ENCODE measurements around the gene JTB.
A peak's percentile ranks its signal among the peaks of the same experiment; 100 is the strongest.

JTB gene

GRCh38 chr1:153936011-153936802, 41.3 kb downstream of the JTB start:
- Histone ChIP-seq H3K4me3 (ENCODE audit: low read length in 2 of 2) (peak overlapping the region in 1 of 2 donors; percentile 5), H2BK12ac (ENCODE audit: low read length) (no peak overlapping the region), H2BK15ac (ENCODE audit: low read length) (no peak overlapping the region), H3K14ac (ENCODE audit: low read length) (no peak overlapping the region), H2AFZ (ENCODE audit: low read length) (no peak overlapping the region), H3K36me3 (replicated peaks in 1 of 2; ENCODE audit: control insufficient read depth in 2 of 2, insufficient read depth in 2 of 2, low read length in 2 of 2) (peaks cover 14 to 87% of the 10 kb centered on the region in 2 donors), H2AK5ac (ENCODE audit: low read depth, low read length) (no peak overlapping the region), H3K18ac (ENCODE audit: low read length) (peak overlapping the region; percentile 72), H2BK5ac (ENCODE audit: low read length) (peak overlapping the region; percentile 22), H3K9ac (ENCODE audit: low read depth, low read length, poor library complexity) (peak overlapping the region; percentile 63), H3K4me2 (ENCODE audit: insufficient read depth, low read length, poor library complexity, severe bottlenecking) (no peak overlapping the region), H3K4ac (ENCODE audit: low read length) (no peak overlapping the region), H3K9me3 (replicated peaks in 1 of 2; ENCODE audit: control insufficient read depth in 2 of 2, insufficient read depth in 1 of 2, low read depth in 1 of 2, low read length in 2 of 2) (no peaks in the 10 kb centered on the region), H3K23ac (ENCODE audit: low read depth, low read length, poor library complexity) (peak overlapping the region; percentile 68), H3K79me1 (ENCODE audit: low read depth, low read length) (no peaks in the 10 kb centered on the region), H3K4me1 (ENCODE audit: control insufficient read depth in 2 of 2, insufficient read depth in 1 of 2, low read depth in 1 of 2, low read length in 2 of 2) (no peaks in the 10 kb centered on the region), H2BK120ac (ENCODE audit: low read depth, low read length) (no peak overlapping the region), H4K91ac (ENCODE audit: low read depth, low read length, poor library complexity) (no peak overlapping the region), H4K8ac (ENCODE audit: low read depth, low read length) (no peak overlapping the region), H3K27me3 (ENCODE audit: control insufficient read depth in 3 of 3, insufficient read depth in 3 of 3, low read depth in 1 of 3, low read length in 3 of 3) (no peaks in the 10 kb centered on the region), H3K27ac (replicated peaks; ENCODE audit: low read length) (no peak overlapping the region)
- no CpG with 5 or more reads among the region's 12 CpGs for WGBS, 2 donors (ENCODE audit: extremely low coverage in 2 of 2, insufficient read length in 2 of 2, insufficient replicate concordance in 1 of 2)
- DNase-seq (ENCODE audit: low spot score): no peak

- WGBS, 2 donors (ENCODE audit: extremely low coverage in 2 of 2, insufficient read length in 2 of 2, insufficient replicate concordance in 1 of 2): no CpG with 5 or more reads among the region's 9 CpGs
Measured at GRCh38 chr1:153934746-153935145, 42.7 kb downstream of the JTB start.

GRCh38 chr1:153933955-153934354, 43.5 kb downstream of the JTB start:
- no peaks in the 10 kb centered on the region for H3K27me3 ChIP-seq (ENCODE audit: control insufficient read depth in 3 of 3, insufficient read depth in 3 of 3, low read depth in 1 of 3, low read length in 3 of 3)
- DNase-seq (ENCODE audit: low spot score): no peak
- no peaks in the 10 kb centered on the region for H3K9me3 ChIP-seq (replicated peaks in 1 of 2; ENCODE audit: control insufficient read depth in 2 of 2, insufficient read depth in 1 of 2, low read depth in 1 of 2, low read length in 2 of 2)
- H3K23ac ChIP-seq (ENCODE audit: low read depth, low read length, poor library complexity): no peak overlapping the region
- no peak overlapping the region for H2BK5ac ChIP-seq (ENCODE audit: low read length)
- peaks cover 14 to 86% of the 10 kb centered on the region in 2 donors for H3K36me3 ChIP-seq (replicated peaks in 1 of 2; ENCODE audit: control insufficient read depth in 2 of 2, insufficient read depth in 2 of 2, low read length in 2 of 2)
- H3K9ac ChIP-seq (ENCODE audit: low read depth, low read length, poor library complexity): no peak overlapping the region
- H2AK5ac ChIP-seq (ENCODE audit: low read depth, low read length): no peak overlapping the region
- no peak overlapping the region for H4K91ac ChIP-seq (ENCODE audit: low read depth, low read length, poor library complexity)
- no peak overlapping the region for H2BK12ac ChIP-seq (ENCODE audit: low read length)
- H3K27ac ChIP-seq (replicated peaks; ENCODE audit: low read length): no peak overlapping the region
- no peak overlapping the region for H2AFZ ChIP-seq (ENCODE audit: low read length)
- no peak overlapping the region for H3K4me3 ChIP-seq (ENCODE audit: low read length in 2 of 2)
- no peak overlapping the region for H3K14ac ChIP-seq (ENCODE audit: low read length)
- no peak overlapping the region for H3K4ac ChIP-seq (ENCODE audit: low read length)
- no peaks in the 10 kb centered on the region for H3K79me1 ChIP-seq (ENCODE audit: low read depth, low read length)
- no CpG with 5 or more reads among the region's 11 CpGs for WGBS, 2 donors (ENCODE audit: extremely low coverage in 2 of 2, insufficient read length in 2 of 2, insufficient replicate concordance in 1 of 2)
- H3K4me1 ChIP-seq (ENCODE audit: control insufficient read depth in 2 of 2, insufficient read depth in 1 of 2, low read depth in 1 of 2, low read length in 2 of 2): no peaks in the 10 kb centered on the region
- no peak overlapping the region for H2BK120ac ChIP-seq (ENCODE audit: low read depth, low read length)
- H3K18ac ChIP-seq (ENCODE audit: low read length): no peak overlapping the region
- no peak overlapping the region for H4K8ac ChIP-seq (ENCODE audit: low read depth, low read length)
- H2BK15ac ChIP-seq (ENCODE audit: low read length): no peak overlapping the region
- H3K4me2 ChIP-seq (ENCODE audit: insufficient read depth, low read length, poor library complexity, severe bottlenecking): no peak overlapping the region

More at GRCh38 chr1:153934746-153935145, 42.7 kb downstream of the JTB start:
- no peak overlapping the region for H2AK5ac ChIP-seq (ENCODE audit: low read depth, low read length)
- H2BK5ac ChIP-seq (ENCODE audit: low read length): peak overlapping the region; percentile 53
- H3K27me3 ChIP-seq (ENCODE audit: control insufficient read depth in 3 of 3, insufficient read depth in 3 of 3, low read depth in 1 of 3, low read length in 3 of 3): no peaks in the 10 kb centered on the region
- H3K4me3 ChIP-seq (ENCODE audit: low read length in 2 of 2): no peak overlapping the region
- peak overlapping the region; percentile 31 for H3K23ac ChIP-seq (ENCODE audit: low read depth, low read length, poor library complexity)
- no peaks in the 10 kb centered on the region for H3K9me3 ChIP-seq (replicated peaks in 1 of 2; ENCODE audit: control insufficient read depth in 2 of 2, insufficient read depth in 1 of 2, low read depth in 1 of 2, low read length in 2 of 2)
- no peak overlapping the region for H4K91ac ChIP-seq (ENCODE audit: low read depth, low read length, poor library complexity)
- no peak for DNase-seq (ENCODE audit: low spot score)
- no peak overlapping the region for H2AFZ ChIP-seq (ENCODE audit: low read length)
- H3K79me1 ChIP-seq (ENCODE audit: low read depth, low read length): no peaks in the 10 kb centered on the region
- no peak overlapping the region for H3K27ac ChIP-seq (replicated peaks; ENCODE audit: low read length)
- no peak overlapping the region for H3K4me2 ChIP-seq (ENCODE audit: insufficient read depth, low read length, poor library complexity, severe bottlenecking)
- peaks cover 14 to 87% of the 10 kb centered on the region in 2 donors for H3K36me3 ChIP-seq (replicated peaks in 1 of 2; ENCODE audit: control insufficient read depth in 2 of 2, insufficient read depth in 2 of 2, low read length in 2 of 2)
- H2BK12ac ChIP-seq (ENCODE audit: low read length): no peak overlapping the region
- no peaks in the 10 kb centered on the region for H3K4me1 ChIP-seq (ENCODE audit: control insufficient read depth in 2 of 2, insufficient read depth in 1 of 2, low read depth in 1 of 2, low read length in 2 of 2)
- H2BK120ac ChIP-seq (ENCODE audit: low read depth, low read length): no peak overlapping the region
- H2BK15ac ChIP-seq (ENCODE audit: low read length): no peak overlapping the region
- peak overlapping the region; percentile 38 for H3K14ac ChIP-seq (ENCODE audit: low read length)
- peak overlapping the region; percentile 4 for H3K9ac ChIP-seq (ENCODE audit: low read depth, low read length, poor library complexity)
- H3K4ac ChIP-seq (ENCODE audit: low read length): no peak overlapping the region
- H3K18ac ChIP-seq (ENCODE audit: low read length): no peak overlapping the region
- no peak overlapping the region for H4K8ac ChIP-seq (ENCODE audit: low read depth, low read length)

- Histone ChIP-seq H3K4me2 (ENCODE audit: insufficient read depth, low read length, poor library complexity, severe bottlenecking) (no peak overlapping the region), H3K9me3 (replicated peaks in 1 of 2; ENCODE audit: control insufficient read depth in 2 of 2, insufficient read depth in 1 of 2, low read depth in 1 of 2, low read length in 2 of 2) (no peaks in the 10 kb centered on the region), H3K18ac (ENCODE audit: low read length) (no peak overlapping the region), H2BK120ac (ENCODE audit: low read depth, low read length) (no peak overlapping the region), H2AK5ac (ENCODE audit: low read depth, low read length) (no peak overlapping the region), H2BK5ac (ENCODE audit: low read length) (no peak overlapping the region), H2BK15ac (ENCODE audit: low read length) (no peak overlapping the region), H2BK12ac (ENCODE audit: low read length) (no peak overlapping the region), H4K91ac (ENCODE audit: low read depth, low read length, poor library complexity) (no peak overlapping the region), H3K23ac (ENCODE audit: low read depth, low read length, poor library complexity) (no peak overlapping the region), H3K9ac (ENCODE audit: low read depth, low read length, poor library complexity) (peak overlapping the region; percentile 21), H3K27me3 (ENCODE audit: control insufficient read depth in 3 of 3, insufficient read depth in 3 of 3, low read depth in 1 of 3, low read length in 3 of 3) (no peaks in the 10 kb centered on the region), H3K4me3 (ENCODE audit: low read length in 2 of 2) (no peak overlapping the region), H3K4me1 (ENCODE audit: control insufficient read depth in 2 of 2, insufficient read depth in 1 of 2, low read depth in 1 of 2, low read length in 2 of 2) (no peaks in the 10 kb centered on the region), H3K4ac (ENCODE audit: low read length) (no peak overlapping the region), H3K36me3 (replicated peaks in 1 of 2; ENCODE audit: control insufficient read depth in 2 of 2, insufficient read depth in 2 of 2, low read length in 2 of 2) (peaks cover 14 to 81% of the 10 kb centered on the region in 2 donors), H2AFZ (ENCODE audit: low read length) (no peak overlapping the region), H3K79me1 (ENCODE audit: low read depth, low read length) (no peaks in the 10 kb centered on the region), H3K27ac (replicated peaks; ENCODE audit: low read length) (no peak overlapping the region), H4K8ac (ENCODE audit: low read depth, low read length) (no peak overlapping the region), H3K14ac (ENCODE audit: low read length) (no peak overlapping the region)
- no CpG with 5 or more reads among the region's 14 CpGs for WGBS, 2 donors (ENCODE audit: extremely low coverage in 2 of 2, insufficient read length in 2 of 2, insufficient replicate concordance in 1 of 2)
- no peak for DNase-seq (ENCODE audit: low spot score)
Measured at GRCh38 chr1:153933430-153933829, 44.0 kb downstream of the JTB start.
